Measurements from ENCODE around the gene KRT76. TPM values are rescaled to one million over a fixed set of nuclear protein-coding genes. Genes with fewer than 3 reads are reported as not detected.

KRT76 gene
- total RNA-seq, 1 donor from 2014 or later, result not detected

DNA sequence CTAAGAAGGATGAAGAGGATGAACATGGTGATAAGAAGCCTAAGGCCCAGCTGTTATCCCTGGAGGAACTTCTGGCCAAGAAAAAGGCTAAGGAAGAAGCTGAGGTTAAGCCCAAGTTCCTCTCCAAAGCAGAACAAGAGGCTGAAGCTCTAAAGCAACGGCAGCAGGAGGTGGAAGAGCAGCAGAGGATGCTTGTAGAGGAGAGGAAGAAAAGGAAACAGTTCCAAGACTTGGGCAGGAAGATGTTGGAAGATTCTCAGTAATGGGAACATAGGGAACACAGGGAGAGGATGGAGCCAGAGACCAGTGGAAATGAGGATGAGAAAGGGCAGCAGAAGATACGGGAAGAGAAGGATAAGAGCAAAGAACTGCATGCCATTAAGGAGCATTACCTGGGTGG, 46.4 kb downstream of the KRT76 start:
- DNase-seq (ENCODE audit: low read depth in 2 of 2), result no peak

DNA sequence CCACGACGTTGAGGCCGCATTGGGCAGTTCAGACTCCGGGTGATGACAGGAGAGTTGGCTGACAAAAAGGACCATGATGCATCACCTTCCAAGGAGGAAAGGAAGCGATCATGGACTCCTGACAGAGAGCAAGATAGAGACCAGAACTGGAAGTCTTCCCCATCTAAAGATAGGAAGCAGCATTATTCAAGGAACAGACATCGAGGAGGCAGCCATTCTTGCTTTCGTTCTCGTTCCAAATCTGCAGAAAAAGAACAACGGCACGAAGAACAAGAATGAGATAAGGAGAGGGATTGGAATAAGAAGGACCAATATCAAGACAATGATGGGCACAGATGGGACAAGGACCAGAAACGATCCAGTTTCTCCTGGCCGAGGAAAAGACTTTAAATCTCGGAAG, 46.8 kb downstream of the KRT76 start:
- DNase-seq (ENCODE audit: low read depth in 2 of 2), result no peak

DNA sequence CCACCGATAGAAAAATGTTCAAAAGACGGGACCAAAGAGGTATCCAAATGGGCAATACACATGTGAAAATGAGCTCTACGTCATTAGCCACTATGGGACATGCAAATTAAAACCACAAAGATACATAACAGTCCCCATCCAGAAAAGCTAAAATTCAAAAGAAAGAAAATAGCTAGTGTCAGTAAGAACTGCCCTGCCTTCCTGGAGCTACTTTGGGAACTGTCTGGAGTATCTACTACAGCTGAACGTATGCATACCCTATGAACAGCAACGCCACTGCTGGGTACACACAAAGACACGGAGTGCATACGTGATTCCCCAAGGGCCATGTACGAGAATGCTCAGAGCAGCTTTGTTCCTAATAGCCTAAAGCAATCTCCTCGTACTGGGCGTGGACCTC, 48.0 kb downstream of the KRT76 start:
- no peak for DNase-seq (ENCODE audit: low read depth in 2 of 2)

DNA sequence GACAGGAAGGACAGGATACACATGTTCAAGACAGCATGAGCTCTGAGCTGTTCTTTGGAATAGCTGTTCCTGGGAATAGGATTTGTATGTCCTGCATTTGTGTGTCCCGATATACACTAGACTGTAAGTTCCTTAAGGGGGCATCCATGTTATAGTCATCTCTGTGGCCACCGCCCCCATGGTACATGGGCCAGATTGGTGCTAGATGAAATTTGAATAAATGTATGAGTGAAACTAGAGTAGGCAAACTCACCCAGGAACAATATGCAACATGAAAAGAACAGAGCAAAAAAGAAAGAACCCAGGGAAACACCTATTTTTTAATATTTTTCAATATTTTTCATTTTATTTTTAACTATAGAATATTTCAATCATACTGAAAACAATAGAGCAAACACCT, 48.8 kb downstream of the KRT76 start:
- DNase-seq (ENCODE audit: low read depth in 2 of 2), result no peak

DNA sequence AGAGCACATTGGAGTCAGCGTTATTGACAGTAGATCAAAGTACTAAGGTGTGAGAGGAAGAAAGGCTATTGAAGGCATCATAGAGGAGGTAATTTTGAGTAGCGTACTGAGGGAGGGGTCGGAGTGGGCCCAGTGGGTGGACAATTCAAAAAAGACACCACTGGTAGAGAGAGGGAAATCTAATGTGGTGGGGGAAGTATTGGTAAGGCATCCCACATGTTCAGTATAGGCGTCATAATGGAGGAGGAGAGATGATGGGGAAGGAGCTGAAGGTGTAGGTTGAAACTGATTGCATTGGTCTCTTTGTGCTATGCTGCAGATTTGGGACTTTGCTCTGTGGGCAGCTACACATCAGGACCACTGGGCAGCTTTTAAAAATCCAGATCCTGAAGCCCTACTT, 50.1 kb downstream of the KRT76 start:
- DNase-seq (ENCODE audit: low read depth in 2 of 2), result no peak

DNA sequence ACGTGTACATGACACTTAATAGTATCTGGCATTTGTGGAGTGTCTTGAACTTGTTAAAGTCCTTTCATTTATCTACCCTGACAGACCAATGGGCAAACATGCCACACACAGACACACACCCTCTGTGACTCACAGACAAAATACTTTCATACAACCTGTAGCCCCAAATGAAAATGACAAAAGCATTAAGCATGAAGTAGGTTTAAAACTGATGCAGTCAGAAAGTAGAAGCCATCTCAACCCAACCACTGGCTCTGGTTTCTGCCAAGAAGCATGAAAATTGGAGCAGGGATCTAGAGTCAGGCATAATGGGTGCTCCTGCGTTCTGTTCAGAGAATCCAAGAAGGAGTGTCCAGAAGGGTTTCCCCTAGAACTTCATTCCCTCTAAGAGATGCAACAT, 50.7 kb downstream of the KRT76 start:
- DNase-seq (ENCODE audit: low read depth in 2 of 2), result no peak

DNA sequence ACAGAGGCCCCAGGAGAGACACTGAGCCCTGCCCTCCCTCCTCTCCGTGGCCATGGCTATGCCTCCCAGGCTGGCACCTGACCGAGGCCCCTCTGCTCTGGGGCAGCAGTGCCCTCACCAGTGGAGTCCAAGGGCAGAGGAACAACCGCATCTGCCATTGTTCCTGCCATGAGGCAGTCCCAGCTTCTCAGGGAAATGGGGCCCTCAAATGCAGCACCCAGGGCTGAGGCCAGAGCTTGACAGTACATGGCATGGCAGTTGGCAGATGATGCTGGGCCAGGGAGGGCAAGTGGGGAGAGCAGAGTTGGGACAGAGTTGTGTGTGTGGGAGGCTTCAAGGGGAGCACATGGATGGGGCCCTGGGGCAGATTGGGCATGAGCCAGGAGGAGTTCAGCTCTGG, 52.8 kb downstream of the KRT76 start:
- no peak for DNase-seq (ENCODE audit: low read depth in 2 of 2)

DNA sequence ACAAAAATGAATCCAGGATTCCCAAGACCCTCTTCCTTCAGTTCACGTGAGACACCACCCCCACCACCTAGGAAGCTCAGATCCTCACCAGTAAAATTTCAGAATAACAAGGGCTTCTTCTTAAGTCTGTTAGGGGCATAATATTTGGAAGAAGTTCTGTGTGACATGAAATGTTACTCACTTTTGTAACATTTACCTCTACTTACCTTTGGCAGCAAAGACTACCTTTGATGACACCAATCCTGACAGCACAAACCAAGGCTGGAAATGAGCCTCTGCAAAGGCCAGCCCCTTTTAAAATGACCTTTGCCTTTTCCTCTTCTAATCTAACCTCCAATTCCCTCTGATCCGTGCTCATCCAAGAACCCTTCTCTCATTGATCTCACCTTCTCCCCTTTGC, 54.5 kb downstream of the KRT76 start:
- no peak for DNase-seq (ENCODE audit: low read depth in 2 of 2)

DNA sequence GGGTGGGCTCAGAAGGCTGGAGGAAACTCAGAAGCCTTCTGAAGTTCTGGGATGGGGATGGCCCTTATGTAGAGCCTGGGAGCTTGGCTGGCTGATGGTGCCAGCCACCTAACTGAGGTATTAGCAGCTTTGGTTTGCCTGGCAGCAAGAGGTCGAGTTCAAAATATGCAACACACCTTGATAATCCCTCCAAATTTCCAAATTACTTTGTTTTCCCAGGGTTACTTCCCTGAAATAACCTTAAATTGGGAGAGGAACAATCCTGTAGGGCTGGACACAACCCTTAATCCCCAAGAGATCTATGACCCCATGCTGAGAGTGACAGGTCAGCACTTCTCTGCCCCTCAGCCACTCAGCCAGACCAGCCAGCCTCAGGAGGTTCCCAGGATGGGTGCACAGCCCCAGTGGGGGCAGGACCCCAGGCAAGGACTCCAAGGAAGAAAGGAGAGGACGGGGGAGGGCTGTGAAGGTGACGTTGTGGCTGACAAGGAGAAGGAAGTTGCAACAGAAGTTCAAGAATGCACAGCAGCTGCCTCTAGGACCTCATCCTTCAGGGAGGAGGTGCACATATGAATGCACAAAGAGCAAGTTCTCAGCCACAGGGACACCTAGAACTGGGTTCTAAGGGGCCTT, 55.2 kb downstream of the KRT76 start:
- no peak for DNase-seq (ENCODE audit: low read depth in 2 of 2)

DNA sequence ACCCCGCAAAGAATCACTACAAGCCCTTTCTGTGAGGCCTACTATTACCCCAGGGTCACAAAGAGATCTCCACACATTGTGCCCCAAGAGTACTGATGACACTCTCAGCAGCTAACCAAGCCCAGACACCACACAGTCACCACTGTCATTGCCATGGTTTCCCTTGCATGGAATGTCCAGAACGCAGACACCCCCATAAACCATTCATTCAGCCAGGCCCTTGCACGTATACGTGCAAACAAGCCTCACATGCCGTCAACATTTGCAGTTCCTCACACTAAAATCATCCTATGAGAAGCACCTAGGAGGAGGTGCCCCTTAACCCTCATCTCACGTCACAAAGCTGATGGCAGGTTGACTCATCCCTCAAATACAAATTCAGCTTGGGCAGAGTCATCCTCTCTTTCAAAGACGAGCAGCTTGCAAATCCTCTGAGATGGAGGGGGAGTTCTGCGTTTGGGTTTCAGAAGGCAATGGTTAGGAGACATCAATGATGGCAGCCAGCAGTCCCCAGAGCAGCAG, 56.7 kb downstream of the KRT76 start:
- DNase-seq (ENCODE audit: low read depth in 2 of 2), result no peak

Other genes with a start within 250 kb of the KRT76 start
- not detected in 2 replicates for gene KRT71, start 224.2 kb downstream of the KRT76 start, total RNA-seq
- gene KRT74, start 203.5 kb downstream of the KRT76 start, total RNA-seq, result not detected in 2 replicates
- gene KRT72, start 175.9 kb downstream of the KRT76 start, total RNA-seq, result not detected in 2 replicates
- gene KRT73, start 158.8 kb downstream of the KRT76 start, total RNA-seq, result not detected in 2 replicates
- gene KRT2, start 125.1 kb downstream of the KRT76 start, total RNA-seq, result not detected in 2 replicates
- gene KRT1, start 96.9 kb downstream of the KRT76 start, total RNA-seq, result not detected in 2 replicates
- gene KRT77, start 73.8 kb downstream of the KRT76 start, total RNA-seq, result not detected in 2 replicates
- gene KRT3, start 18.8 kb upstream of the KRT76 start, total RNA-seq, result not detected in 2 replicates
- not detected in 2 replicates for gene KRT4, start 36.8 kb upstream of the KRT76 start, total RNA-seq
- not detected in 2 replicates for gene KRT79, start 57.0 kb upstream of the KRT76 start, total RNA-seq
- not detected in 2 replicates for gene KRT78, start 71.6 kb upstream of the KRT76 start, total RNA-seq
- gene KRT8, start 127.7 kb upstream of the KRT76 start, total RNA-seq, result 8.7 and 10.4 TPM in 2 replicates
- 167 and 191 TPM in 2 replicates for gene KRT18, start 171.8 kb upstream of the KRT76 start, total RNA-seq
- 834 and 1,072 TPM in 2 replicates for gene EIF4B, start 229.1 kb upstream of the KRT76 start, total RNA-seq